Retinal pigment epithelial cell (primary cell): ENCODE data around the gene TFB2M.
A peak's percentile ranks its signal among the peaks of the same experiment; 100 is the strongest.

ENCODE experiments used
- DNase-seq: peaks from one replicate; pipeline ENCODE4 v3.0.0-alpha.2; 2010; ENCODE audit warnings: low read depth
- H3K4me3 ChIP-seq: 2 replicates; pipeline ENCODE4 v1.5.1; 2011; ENCODE audit warnings: mild to moderate bottlenecking, low read length, control low read depth, moderate library complexity
- TF ChIP-seq, protein P1 (sequence below): conservative IDR thresholded peaks from 2 replicates; pipeline ENCODE4 v1.5.1; 2011; ENCODE audit warnings: low read depth, low read length, control low read depth, inconsistent platforms

Gene TFB2M

GRCh38 chr1:246549665-246550064 is 16.4 kb downstream of the TFB2M start:
- TF ChIP-seq, protein P1, sequence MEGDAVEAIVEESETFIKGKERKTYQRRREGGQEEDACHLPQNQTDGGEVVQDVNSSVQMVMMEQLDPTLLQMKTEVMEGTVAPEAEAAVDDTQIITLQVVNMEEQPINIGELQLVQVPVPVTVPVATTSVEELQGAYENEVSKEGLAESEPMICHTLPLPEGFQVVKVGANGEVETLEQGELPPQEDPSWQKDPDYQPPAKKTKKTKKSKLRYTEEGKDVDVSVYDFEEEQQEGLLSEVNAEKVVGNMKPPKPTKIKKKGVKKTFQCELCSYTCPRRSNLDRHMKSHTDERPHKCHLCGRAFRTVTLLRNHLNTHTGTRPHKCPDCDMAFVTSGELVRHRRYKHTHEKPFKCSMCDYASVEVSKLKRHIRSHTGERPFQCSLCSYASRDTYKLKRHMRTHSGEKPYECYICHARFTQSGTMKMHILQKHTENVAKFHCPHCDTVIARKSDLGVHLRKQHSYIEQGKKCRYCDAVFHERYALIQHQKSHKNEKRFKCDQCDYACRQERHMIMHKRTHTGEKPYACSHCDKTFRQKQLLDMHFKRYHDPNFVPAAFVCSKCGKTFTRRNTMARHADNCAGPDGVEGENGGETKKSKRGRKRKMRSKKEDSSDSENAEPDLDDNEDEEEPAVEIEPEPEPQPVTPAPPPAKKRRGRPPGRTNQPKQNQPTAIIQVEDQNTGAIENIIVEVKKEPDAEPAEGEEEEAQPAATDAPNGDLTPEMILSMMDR: no peak
- DNase-seq: no peak
- no peak overlapping the region for H3K4me3 ChIP-seq

DNA sequence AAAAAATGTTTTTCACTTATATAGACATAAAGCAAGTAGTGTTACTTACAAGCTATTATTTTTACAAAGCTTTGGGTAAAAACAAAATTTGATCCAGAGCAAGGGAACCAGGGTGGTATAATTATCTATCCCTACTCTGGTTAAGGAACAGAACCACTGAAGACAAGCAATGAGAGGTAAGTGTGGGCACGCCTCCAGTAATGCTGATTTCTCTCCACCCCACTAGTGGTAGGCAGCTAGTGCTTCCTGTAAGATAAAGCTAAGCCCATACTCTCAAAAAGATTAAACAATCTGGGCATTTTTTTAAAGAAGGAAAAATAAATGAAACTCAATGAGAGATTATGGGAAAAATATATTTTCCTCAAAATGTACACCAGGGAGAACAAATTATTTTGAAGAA is 22.1 kb downstream of the TFB2M start:
- TF ChIP-seq, protein P1: no peak
- no peak overlapping the region for H3K4me3 ChIP-seq
- DNase-seq: no peak

- TF ChIP-seq, protein P1: no peak
- no peak for DNase-seq
- no peak overlapping the region for H3K4me3 ChIP-seq
Observed at GRCh38 chr1:246540738-246541491, 25.1 kb downstream of the TFB2M start.

DNA sequence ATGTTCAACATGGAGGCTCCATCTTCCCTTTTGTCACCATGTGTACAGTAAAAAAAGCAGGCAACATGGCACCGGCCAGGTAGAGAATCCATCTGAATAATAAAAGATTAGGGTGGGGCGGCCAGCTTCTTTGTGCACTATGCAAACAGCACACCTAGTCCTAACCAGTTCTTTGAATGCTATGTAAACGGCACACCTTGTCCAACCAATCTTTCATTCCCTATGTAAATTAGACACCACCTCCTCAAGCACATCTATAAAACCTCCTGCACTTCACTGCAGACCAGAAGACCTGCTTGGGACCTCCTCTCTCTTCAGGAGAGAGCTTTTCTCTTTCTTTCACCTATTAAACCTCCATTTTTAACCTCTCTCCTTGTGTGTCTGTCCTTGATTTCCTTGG is 28.2 kb downstream of the TFB2M start:
- TF ChIP-seq, protein P1: no peak
- DNase-seq: no peak

GRCh38 chr1:246537441-246537840 is 28.6 kb downstream of the TFB2M start:
- no peak for DNase-seq
- H3K4me3 ChIP-seq: no peak overlapping the region
- TF ChIP-seq, protein P1: no peak

More for the DNA sequence above, 28.2 kb downstream of the TFB2M start:
- H3K4me3 ChIP-seq: no peak overlapping the region

DNA sequence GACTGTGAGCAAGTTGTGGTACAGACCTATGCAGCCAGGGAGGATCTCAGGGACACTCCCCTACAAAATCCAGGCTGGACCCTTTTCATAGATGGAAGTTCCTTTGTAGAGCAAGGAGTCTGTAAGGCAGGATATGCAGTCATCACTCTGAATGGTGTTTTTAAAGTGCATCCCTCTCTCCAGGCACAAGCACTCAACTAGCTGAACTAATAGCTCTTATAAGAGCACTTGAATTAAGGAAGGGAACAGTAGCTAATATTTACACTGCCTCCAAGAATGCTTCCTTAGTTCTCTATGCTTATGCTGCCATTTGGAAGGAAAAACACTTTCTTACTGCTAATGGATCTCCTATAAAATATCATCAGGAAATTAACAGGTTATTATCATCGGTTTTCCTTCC is 31.9 kb downstream of the TFB2M start:
- TF ChIP-seq, protein P1: no peak
- DNase-seq: no peak
- no peak overlapping the region for H3K4me3 ChIP-seq

- no peak overlapping the region for H3K4me3 ChIP-seq
- TF ChIP-seq, protein P1: no peak
- peak; percentile 6 for DNase-seq
Observed at GRCh38 chr1:246533371-246533905, 32.6 kb downstream of the TFB2M start.
